Measurements from ENCODE around the gene FETUB. TPM values are rescaled to one million over a fixed set of nuclear protein-coding genes. Genes with fewer than 3 reads are reported as not detected.

FETUB gene
- total and polyA plus RNA-seq, 2 donors (not counting 1 experiment from before 2014, with no cell fraction given), result not detected

GRCh38 chr3:186644683-186645082 is 4.5 kb downstream of the FETUB start:
- Histone ChIP-seq H3K4me2 (replicated peaks; ENCODE audit: low read depth, low read length, poor library complexity, severe bottlenecking) (no peak overlapping the region), H3K4me1 (ENCODE audit: control insufficient read depth in 2 of 2, insufficient read depth in 2 of 2, low read length in 2 of 2) (no peaks in the 10 kb centered on the region), H4K20me1 (ENCODE audit: control insufficient read depth, insufficient read depth, low read length, poor library complexity, severe bottlenecking) (no peaks in the 10 kb centered on the region), H3K9me3 (ENCODE audit: control extremely low read depth in 1 of 3, control insufficient read depth in 2 of 3, insufficient read depth in 1 of 3, low read length in 2 of 3) (no peaks in the 10 kb centered on the region), H3K27me3 (replicated peaks in 1 of 4; ENCODE audit: control extremely low read depth in 1 of 4, control insufficient read depth in 3 of 4, insufficient read depth in 4 of 4, low read length in 3 of 4) (peaks cover 0 to 2% (median 0%) of the 10 kb centered on the region in 4 experiments), H3K36me3 (replicated peaks in 1 of 2; ENCODE audit: control extremely low read depth in 1 of 2, control insufficient read depth in 1 of 2, extremely low read depth in 1 of 2, insufficient read depth in 2 of 2, low read length in 1 of 2) (no peaks in the 10 kb centered on the region), H3K9ac (ENCODE audit: low read length) (no peak overlapping the region), H3K27ac (ENCODE audit: low read length in 2 of 2) (no peak overlapping the region), H3K79me2 (ENCODE audit: control insufficient read depth, insufficient read depth, low read length) (no peaks in the 10 kb centered on the region), H3K4me3 (ENCODE audit: control extremely low read depth in 1 of 5, extremely low read depth in 1 of 5, insufficient read depth in 1 of 5, low read depth in 2 of 5, low read length in 4 of 5) (no peak overlapping the region), H2AFZ (ENCODE audit: insufficient read depth, low read depth, low read length, poor library complexity, severe bottlenecking) (no peak overlapping the region)
- ATAC-seq (ENCODE audit: low read depth) (no peak), DNase-seq (no peak)
- H3K27ac Mint-ChIP-seq, result no peak overlapping the region
- peaks cover 17% of the 10 kb centered on the region for H3K27me3 Mint-ChIP-seq
- H3K4me3 Mint-ChIP-seq, result no peak overlapping the region
- 85% methylated on average over 3 of the region's 3 CpGs for WGBS (ENCODE audit: insufficient coverage)
- ChIA-PET POLR2A (no interaction called here), CTCF (interaction anchor here (1.8 kb wide), 1 partner anchor 29 kb away, joined by 3 read pairs; no protein-coding TSS in a partner anchor)
- TF ChIP-seq EZH2 (IDR thresholded peaks at IDR 0.05; ENCODE audit: borderline replicate concordance, insufficient read depth, low read depth, low read length, poor library complexity, severe bottlenecking) (no peak), CTCF (IDR thresholded peaks at IDR 0.05) (no peak)
- no peaks in the 10 kb centered on the region for H3K9me3 Mint-ChIP-seq (ENCODE audit: insufficient read depth)
- peaks cover 2% of the 10 kb centered on the region for H3K4me1 Mint-ChIP-seq
- intact Hi-C loops (cut with micrococcal nuclease), result no loop called here

- Histone ChIP-seq H3K36me3 (replicated peaks in 1 of 2; ENCODE audit: control extremely low read depth in 1 of 2, control insufficient read depth in 1 of 2, extremely low read depth in 1 of 2, insufficient read depth in 2 of 2, low read length in 1 of 2) (no peaks in the 10 kb centered on the region), H3K9me3 (ENCODE audit: control extremely low read depth in 1 of 3, control insufficient read depth in 2 of 3, insufficient read depth in 1 of 3, low read length in 2 of 3) (no peaks in the 10 kb centered on the region), H3K79me2 (ENCODE audit: control insufficient read depth, insufficient read depth, low read length) (no peaks in the 10 kb centered on the region), H3K9ac (ENCODE audit: low read length) (no peak overlapping the region), H4K20me1 (ENCODE audit: control insufficient read depth, insufficient read depth, low read length, poor library complexity, severe bottlenecking) (no peaks in the 10 kb centered on the region), H3K4me3 (ENCODE audit: control extremely low read depth in 1 of 5, extremely low read depth in 1 of 5, insufficient read depth in 1 of 5, low read depth in 2 of 5, low read length in 4 of 5) (no peak overlapping the region), H3K4me1 (ENCODE audit: control insufficient read depth in 2 of 2, insufficient read depth in 2 of 2, low read length in 2 of 2) (no peaks in the 10 kb centered on the region), H3K27me3 (replicated peaks in 1 of 4; ENCODE audit: control extremely low read depth in 1 of 4, control insufficient read depth in 3 of 4, insufficient read depth in 4 of 4, low read length in 3 of 4) (no peaks in the 10 kb centered on the region), H3K27ac (ENCODE audit: low read length in 2 of 2) (no peak overlapping the region), H3K4me2 (replicated peaks; ENCODE audit: low read depth, low read length, poor library complexity, severe bottlenecking) (no peak overlapping the region), H2AFZ (ENCODE audit: insufficient read depth, low read depth, low read length, poor library complexity, severe bottlenecking) (no peak overlapping the region)
- peaks cover 10% of the 10 kb centered on the region for H3K27me3 Mint-ChIP-seq
- WGBS (ENCODE audit: insufficient coverage), result 94% methylated on average over 2 of the region's 4 CpGs
- DNase-seq, result no peak
- intact Hi-C loops (cut with micrococcal nuclease), result no loop called here
- CTCF ChIA-PET, result interaction anchor here (1.5 kb wide), 1 partner anchor 29 kb away, joined by 6 read pairs; no protein-coding TSS in a partner anchor
- no peak overlapping the region for H3K4me3 Mint-ChIP-seq
- peaks cover 3% of the 10 kb centered on the region for H3K4me1 Mint-ChIP-seq
- H3K9me3 Mint-ChIP-seq (ENCODE audit: insufficient read depth), result no peaks in the 10 kb centered on the region
- POLR2A ChIA-PET, result no interaction called here
- ATAC-seq (ENCODE audit: low read depth), result no peak
- TF ChIP-seq EZH2 (IDR thresholded peaks at IDR 0.05; ENCODE audit: borderline replicate concordance, insufficient read depth, low read depth, low read length, poor library complexity, severe bottlenecking) (no peak), CTCF (IDR thresholded peaks at IDR 0.05) (no peak)
- no peak overlapping the region for H3K27ac Mint-ChIP-seq
These were observed 5.9 kb downstream of the FETUB start for GRCh38 chr3:186646106-186646505.
